H1 (cell line): ENCODE data around the gene ASCC1. TPM values are rescaled to one million over a fixed set of nuclear protein-coding genes. Genes with fewer than 3 reads are reported as not detected.

Experiments
- CTCF ChIA-PET: fragments of 300-600 bp; sonication (Branson Sonifier 250); formaldehyde crosslinking; loops from one replicate; lab custom pipeline; 2021; ENCODE audit not compliant: partially characterized antibody; lab: Charles Lee
- POLR2A ChIA-PET: fragments of 300-600 bp; sonication (Branson Sonifier 250); formaldehyde crosslinking; loops from one replicate; lab custom pipeline; 2021; ENCODE audit warnings: inconsistent platforms; ENCODE audit not compliant: partially characterized antibody; lab: Charles Lee
- DNase-seq, 2 experiments: peaks; one replicate each; pipeline versions ENCODE4 v3.0.0 to v3.0.0-alpha.2; 2010 to 2022; ENCODE audit warnings: low spot score in 2 of 2, low read depth in 1 of 2, mixed read lengths in 1 of 2
- FAIRE-seq: peaks from 2 replicates; lab custom pipeline; 2011; peaks lifted over from hg19 to GRCh38; lab: Jason Lieb, UNC
- H2AFZ ChIP-seq: 2 replicates; pipeline ENCODE4 v1.8.1; 2012; ENCODE audit warnings: low read length, inconsistent platforms
- H2AK5ac ChIP-seq: 2 replicates; pipeline ENCODE4 v1.6.1; 2013; ENCODE audit warnings: low read depth, low read length
- H2BK120ac ChIP-seq: replicated peaks from 2 replicates; pipeline ENCODE3; 2013; ENCODE audit warnings: low read depth, low read length, inconsistent platforms
- H2BK12ac ChIP-seq: 2 replicates; pipeline ENCODE4 v1.6.1; 2013; ENCODE audit warnings: low read depth, low read length
- H2BK15ac ChIP-seq: 2 replicates; pipeline ENCODE4 v1.6.1; 2013; ENCODE audit warnings: low read length
- H2BK20ac ChIP-seq: 2 replicates; pipeline ENCODE4 v1.6.1; 2013; ENCODE audit warnings: low read length
- H2BK5ac ChIP-seq: 2 replicates; pipeline ENCODE4 v1.6.1; 2013; ENCODE audit warnings: low read depth, low read length
- H3K14ac ChIP-seq: 2 replicates; pipeline ENCODE4 v1.6.1; 2013; ENCODE audit warnings: inconsistent platforms; ENCODE audit not compliant: insufficient read length
- H3K18ac ChIP-seq: 2 replicates; pipeline ENCODE4 v1.6.1; 2013; ENCODE audit warnings: low read length; ENCODE audit errors: extremely low read depth
- H3K23ac ChIP-seq: 2 replicates; pipeline ENCODE4 v1.6.1; 2013; ENCODE audit warnings: inconsistent platforms; ENCODE audit not compliant: insufficient read length
- H3K23me2 ChIP-seq: 2 replicates; pipeline ENCODE4 v1.6.1; 2013; ENCODE audit warnings: low read depth, low read length
- H3K27ac ChIP-seq: 2 replicates; pipeline ENCODE4 v1.6.1; 2011; ENCODE audit warnings: low read depth, low read length, inconsistent platforms
- H3K27me3 ChIP-seq, 4 experiments: replicated peaks in 1 of 4; 1 replicate in 1 of 4; 2 replicates in 3 of 4; pipeline versions ENCODE4 v1.6.1 to v1.8.1; 2011 to 2013; ENCODE audit warnings: low read length in 3 of 4, mild to moderate bottlenecking in 3 of 4, inconsistent platforms in 2 of 4, mixed read lengths in 2 of 4, moderate library complexity in 1 of 4; ENCODE audit not compliant: control insufficient read depth in 3 of 4, insufficient read depth in 3 of 4; ENCODE audit errors: extremely low read depth in 1 of 4
- H3K36me3 ChIP-seq, 4 experiments: 2 replicates each; pipeline versions ENCODE4 v1.6.1 to v1.8.1; 2011 to 2013; ENCODE audit warnings: mild to moderate bottlenecking in 4 of 4, low read length in 3 of 4, moderate library complexity in 2 of 4, control low read depth in 1 of 4, inconsistent platforms in 1 of 4; ENCODE audit not compliant: insufficient read depth in 4 of 4, control insufficient read depth in 2 of 4
- H3K4ac ChIP-seq: replicated peaks from 2 replicates; pipeline ENCODE3; 2013; ENCODE audit warnings: low read length, low read depth, mixed read lengths, inconsistent platforms; ENCODE audit not compliant: insufficient read length
- H3K4me1 ChIP-seq, 4 experiments: replicated peaks in 1 of 4; 1 replicate in 1 of 4; 2 replicates in 3 of 4; pipeline versions ENCODE4 v1.6.1 to v1.8.1; 2011 to 2013; ENCODE audit warnings: low read length in 3 of 4, inconsistent platforms in 2 of 4, mixed read lengths in 1 of 4; ENCODE audit not compliant: insufficient read depth in 4 of 4, control insufficient read depth in 3 of 4
- H3K4me2 ChIP-seq, 2 experiments: 2 replicates each; pipeline versions ENCODE4 v1.6.1 to v1.8.1; 2011 to 2013; ENCODE audit warnings: low read depth in 2 of 2, low read length in 2 of 2, control low read depth in 1 of 2, inconsistent platforms in 1 of 2, mild to moderate bottlenecking in 1 of 2; ENCODE audit not compliant: insufficient read depth in 1 of 2
- H3K4me3 ChIP-seq, 4 experiments: fragments of 200-600, 300-600 bp in 1 of 4; sonication (generic), shearing (Covaris generic), sonication (Bioruptor Twin) in 1 of 4; 2 replicates each; pipeline versions ENCODE4 v1.5.1 to v1.8.1; 2011 to 2016; ENCODE audit warnings: low read length in 4 of 4, low read depth in 3 of 4, control low read depth in 2 of 4, inconsistent platforms in 2 of 4, mild to moderate bottlenecking in 2 of 4, mixed read lengths in 1 of 4, moderate library complexity in 1 of 4; ENCODE audit not compliant: insufficient read depth in 2 of 4; ENCODE audit errors: extremely low read depth in 1 of 4
- H3K56ac ChIP-seq: replicated peaks from 2 replicates; pipeline ENCODE3; 2013; ENCODE audit warnings: low read depth, mild to moderate bottlenecking, mixed read lengths, low read length, inconsistent platforms; ENCODE audit not compliant: insufficient read length
- H3K79me1 ChIP-seq: 2 replicates; pipeline ENCODE4 v1.6.1; 2013; ENCODE audit warnings: low read depth, low read length, control low read depth
- H3K79me2 ChIP-seq, 2 experiments: 2 replicates each; pipeline versions ENCODE4 v1.6.1 to v1.8.1; 2012 to 2013; ENCODE audit warnings: low read length in 2 of 2, mild to moderate bottlenecking in 2 of 2, inconsistent platforms in 1 of 2; ENCODE audit not compliant: insufficient read depth in 2 of 2, control insufficient read depth in 1 of 2
- H3K9ac ChIP-seq, 4 experiments: replicated peaks in 1 of 4; 1 replicate in 1 of 4; 2 replicates in 3 of 4; pipeline versions ENCODE4 v1.6.1 to v1.8.1; 2011 to 2013; ENCODE audit warnings: low read depth in 3 of 4, low read length in 3 of 4, control low read depth in 2 of 4, mild to moderate bottlenecking in 2 of 4, moderate library complexity in 2 of 4, inconsistent platforms in 1 of 4; ENCODE audit errors: extremely low read depth in 1 of 4
- H3K9me3 ChIP-seq, 2 experiments: 2 replicates each; pipeline versions ENCODE4 v1.6.1 to v1.8.1; 2012 to 2013; ENCODE audit warnings: mild to moderate bottlenecking in 2 of 2, moderate library complexity in 2 of 2, control low read depth in 1 of 2, inconsistent platforms in 1 of 2, low read depth in 1 of 2, low read length in 1 of 2, mixed read lengths in 1 of 2; ENCODE audit not compliant: insufficient read depth in 2 of 2
- H4K20me1 ChIP-seq, 2 experiments: replicated peaks in 1 of 2; 2 replicates each; pipeline versions ENCODE3 to v1.8.1; 2011 to 2013; ENCODE audit warnings: inconsistent platforms in 2 of 2, low read length in 2 of 2, mild to moderate bottlenecking in 1 of 2; ENCODE audit not compliant: insufficient read depth in 2 of 2, control insufficient read depth in 1 of 2
- H4K5ac ChIP-seq: 2 replicates; pipeline ENCODE4 v1.6.1; 2013; ENCODE audit warnings: low read length, low read depth, mixed read lengths, inconsistent platforms; ENCODE audit not compliant: insufficient read length
- H4K8ac ChIP-seq: 2 replicates; pipeline ENCODE4 v1.8.0; 2013; ENCODE audit warnings: mild to moderate bottlenecking, moderate library complexity, low read length, inconsistent platforms; ENCODE audit not compliant: insufficient read depth; ENCODE audit errors: extremely low read depth
- H4K91ac ChIP-seq: replicated peaks from 2 replicates; pipeline ENCODE3; 2013; ENCODE audit warnings: low read length, mixed read lengths, inconsistent platforms; ENCODE audit not compliant: insufficient read length
- BACH1 ChIP-seq: IDR thresholded peaks from 2 replicates; pipeline ENCODE4 v1.6.1; 2012; ENCODE audit warnings: low read length, improper control_type of control experiment
- GABPA ChIP-seq: IDR thresholded peaks from 2 replicates; pipeline ENCODE4 v1.6.1; 2011; ENCODE audit warnings: mild to moderate bottlenecking, low read length, moderate library complexity, borderline replicate concordance; ENCODE audit not compliant: insufficient read depth
- GTF2F1 ChIP-seq: IDR thresholded peaks from 2 replicates; pipeline ENCODE4 v1.6.1; 2012; ENCODE audit warnings: low read depth, low read length, improper control_type of control experiment, borderline replicate concordance
- HDAC6 ChIP-seq: IDR thresholded peaks from one replicate; pipeline ENCODE4 v1.7.1; 2012; ENCODE audit warnings: low read depth, mild to moderate bottlenecking, inconsistent platforms, low read length, moderate library complexity
- JUN ChIP-seq: IDR thresholded peaks from 2 replicates; pipeline ENCODE4 v1.6.1; 2011; ENCODE audit warnings: low read depth, mild to moderate bottlenecking, improper control_type of control experiment, low read length
- KDM1A ChIP-seq: fragments of 200-600, 300-600 bp; sonication (generic); IDR thresholded peaks from 2 replicates; pipeline ENCODE4 v1.7.1; 2016; ENCODE audit warnings: mild to moderate bottlenecking, low read length, borderline replicate concordance
- NRF1 ChIP-seq: IDR thresholded peaks from 2 replicates; pipeline ENCODE4 v1.6.1; 2011; ENCODE audit warnings: mild to moderate bottlenecking, low read depth, low read length, improper control_type of control experiment
- SP1 ChIP-seq: IDR thresholded peaks from 2 replicates; pipeline ENCODE4 v1.6.1; 2011; ENCODE audit warnings: low read depth, low read length
- SP4 ChIP-seq: IDR thresholded peaks from 2 replicates; pipeline ENCODE4 v1.6.1; 2012; ENCODE audit warnings: low read length, inconsistent platforms
- SRF ChIP-seq: IDR thresholded peaks from 2 replicates; pipeline ENCODE4 v1.6.1; 2011; ENCODE audit warnings: mild to moderate bottlenecking, low read depth, low read length, moderate library complexity
- TAF1 ChIP-seq: IDR thresholded peaks from 2 replicates; pipeline ENCODE4 v1.6.1; 2011; ENCODE audit warnings: mild to moderate bottlenecking, low read depth, low read length
- TCF12 ChIP-seq: IDR thresholded peaks from 2 replicates; pipeline ENCODE4 v1.6.1; 2011; ENCODE audit warnings: low read depth, mild to moderate bottlenecking, low read length
- WGBS, 2 experiments: shearing (Covaris generic) in 1 of 2; methylation state at CpG; one replicate each; pipeline versions ENCODE4 v1.1.6 to v1.1.7; 2013 to 2015; ENCODE audit warnings: low lambda C conversion rate in 2 of 2, mixed read lengths in 2 of 2, inconsistent platforms in 1 of 2, low coverage in 1 of 2, missing lambda C conversion rate in 1 of 2; ENCODE audit not compliant: insufficient replicate concordance in 2 of 2, insufficient coverage in 1 of 2, insufficient read length in 1 of 2; ENCODE audit errors: extremely low coverage in 1 of 2, missing lambda C conversion rate in 1 of 2; 5-methylcytosine and 5-hydroxymethylcytosine counted together
- polyA plus RNA-seq, 7 experiments: library from polyadenylated mRNA; depleted of rRNA in 3 of 7; stranded (reverse) in 5 of 7; unstranded in 2 of 7; fragments of >200 nt in 5 of 7; fragments of 200-250 nt in 2 of 7; gene quantifications; 1 replicate in 5 of 7; 2 replicates in 1 of 7; 4 replicates in 1 of 7; pipeline versions ENCODE4 v1.2.1 to v1.2.3, GENCODE V29; 2011 to 2013; ENCODE audit warnings: missing spikeins in 2 of 7, mixed read lengths in 2 of 7
- total RNA-seq: library from RNA; stranded (reverse); fragmentation: NEBNext Ultra II Directional; extraction: Animal tissue kit (Norgen Biotek cat#: 25700); gene quantifications from 2 replicates; pipeline ENCODE4 v1.2.1, GENCODE V29; 2021
- TF ChIP-seq, protein P1 (sequence below): IDR thresholded peaks from 2 replicates; pipeline ENCODE4 v1.6.1; 2012; ENCODE audit warnings: inconsistent platforms

The ASCC1 gene
- total and polyA plus RNA-seq, 2 of the 8 experiments (the other 6 are each of a cell fraction or from before 2014, with no cell fraction given), result 25.6 to 35.8 TPM

DNA sequence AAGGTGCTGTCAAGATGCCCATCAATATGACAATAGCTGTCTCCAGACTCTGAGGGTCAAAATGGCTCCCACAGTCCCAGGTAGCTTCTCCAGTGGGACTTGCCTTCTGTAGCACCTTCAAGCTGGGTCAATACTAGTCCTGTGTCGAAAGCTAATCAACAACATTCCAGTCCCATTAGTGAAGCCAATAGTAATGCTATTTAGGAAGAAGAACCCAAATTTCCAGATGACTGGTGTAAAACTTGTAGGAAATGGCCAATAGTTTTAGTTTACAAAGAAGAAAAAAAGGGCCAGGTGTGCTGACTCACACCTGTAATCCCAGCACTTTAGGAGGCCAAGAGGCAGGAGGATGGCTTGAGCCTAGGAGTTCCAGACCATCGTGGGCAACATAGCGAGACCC is 125.8 kb downstream of the ASCC1 start:
- DNase-seq, result no peak
- ChIA-PET POLR2A (interaction anchor here (1.2 kb wide), 1 partner anchor 176 kb away, joined by 4 read pairs; no protein-coding TSS in a partner anchor), CTCF (interaction anchor here (0.6 to 3.8 kb wide), 4 partner anchors 20 to 907 kb away, joined by 3 to 13 read pairs (median 3); no protein-coding TSS in a partner anchor)
- Histone ChIP-seq H2BK15ac (no peak overlapping the region), H3K27ac (no peak overlapping the region), H4K20me1 (no peaks in the 10 kb centered on the region), H3K9ac (no peak overlapping the region), H4K5ac (no peak overlapping the region), H3K56ac (no peak overlapping the region), H2AK5ac (no peak overlapping the region), H2BK20ac (no peak overlapping the region), H3K23me2 (peaks cover 8% of the 10 kb centered on the region; the same call in 1 of the 2 replicates), H3K9me3 (no peaks in the 10 kb centered on the region), H3K36me3 (no peaks in the 10 kb centered on the region; a peak in 2 of 8 replicates), H3K4me2 (no peak overlapping the region; a peak in 1 of 4 replicates), H3K4me3 (no peak overlapping the region), H2BK5ac (no peak overlapping the region), H3K27me3 (peaks cover 19 to 45% (median 40%) of the 10 kb centered on the region in 4 experiments), H3K4me1 (peaks cover 3 to 22% (median 11%) of the 10 kb centered on the region in 4 experiments), H2AFZ (no peak overlapping the region), H4K8ac (no peak overlapping the region), H3K23ac (no peak overlapping the region), H3K18ac (no peak overlapping the region), H3K14ac (no peak overlapping the region), H2BK120ac (no peak overlapping the region), H2BK12ac (no peak overlapping the region), H3K4ac (no peak overlapping the region), H3K79me1 (no peaks in the 10 kb centered on the region), H3K79me2 (no peaks in the 10 kb centered on the region), H4K91ac (no peak overlapping the region)
- 93% methylated on average over 3 of the region's 3 CpGs; no CpG with 5 or more reads in 1 of the 2 experiments for WGBS, 2 experiments
- no peak for FAIRE-seq
- TF ChIP-seq KDM1A (no peak), GTF2F1 (no peak), JUN (no peak), NRF1 (no peak), SP1 (no peak), BACH1 (no peak), SRF (no peak), TCF12 (no peak), SP4 (no peak), TAF1 (no peak), HDAC6 (no peak), GABPA (no peak)
- TF ChIP-seq, protein P1, sequence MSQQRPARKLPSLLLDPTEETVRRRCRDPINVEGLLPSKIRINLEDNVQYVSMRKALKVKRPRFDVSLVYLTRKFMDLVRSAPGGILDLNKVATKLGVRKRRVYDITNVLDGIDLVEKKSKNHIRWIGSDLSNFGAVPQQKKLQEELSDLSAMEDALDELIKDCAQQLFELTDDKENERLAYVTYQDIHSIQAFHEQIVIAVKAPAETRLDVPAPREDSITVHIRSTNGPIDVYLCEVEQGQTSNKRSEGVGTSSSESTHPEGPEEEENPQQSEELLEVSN, result no peak
